Colonic mucosa (tissue), 4 donors: ENCODE results near the gene PTMS. TPM values are rescaled to one million over a fixed set of nuclear protein-coding genes. Genes with fewer than 3 reads are reported as not detected.

Experiments used
- DNase-seq: peaks from one replicate; pipeline ENCODE4 v3.0.0-alpha.2; 2020
- H3K27ac ChIP-seq: fragments of 200-600 bp; one replicate; pipeline ENCODE4 v1.8.0; 2021
- H3K27me3 ChIP-seq: fragments of 200-600 bp; one replicate; pipeline ENCODE4 v1.8.0; 2021
- H3K36me3 ChIP-seq: fragments of 200-600 bp; one replicate; pipeline ENCODE4 v1.8.0; 2021
- H3K4me1 ChIP-seq: fragments of 200-600 bp; one replicate; pipeline ENCODE4 v1.8.0; 2021; ENCODE audit warnings: mild to moderate bottlenecking
- H3K4me3 ChIP-seq: fragments of 200-600 bp; one replicate; pipeline ENCODE4 v1.8.0; 2021
- H3K9ac ChIP-seq, 2 donors: one replicate each; pipeline ENCODE4 v1.7.0; 2013; ENCODE audit warnings: control low read depth in 2 of 2, low read depth in 2 of 2, low read length in 2 of 2
- H3K9me3 ChIP-seq: fragments of 200-600 bp; one replicate; pipeline ENCODE4 v1.8.0; 2021
- CTCF ChIP-seq: fragments of 200-600 bp; IDR thresholded peaks from one replicate; pipeline ENCODE4 v1.8.0; 2022; ENCODE audit warnings: antibody characterized with exemption, mild to moderate bottlenecking
- intact Hi-C: fragments of 100-400 bp; cut with DNase I; formaldehyde crosslinking; loops from one replicate; pipeline ENCODE4 v1.14.1; 2022
- total RNA-seq, 2 donors: library from RNA; stranded (reverse); fragmentation: NEBNext Ultra II Directional in 1 of 2; extraction: Animal tissue kit (Norgen Biotek cat#: 25700) in 1 of 2; gene quantifications; one replicate each; pipeline ENCODE4 v1.2.1, GENCODE V29; 2021
- donor health status: healthy.
- donor health status: DM: no; HTN: no; CAD: no.
- donor health status: DM: no; HTN: no; CAD: no.

PTMS gene
- total RNA-seq, 2 donors from 2014 or later, result 169 to 182 TPM

DNA sequence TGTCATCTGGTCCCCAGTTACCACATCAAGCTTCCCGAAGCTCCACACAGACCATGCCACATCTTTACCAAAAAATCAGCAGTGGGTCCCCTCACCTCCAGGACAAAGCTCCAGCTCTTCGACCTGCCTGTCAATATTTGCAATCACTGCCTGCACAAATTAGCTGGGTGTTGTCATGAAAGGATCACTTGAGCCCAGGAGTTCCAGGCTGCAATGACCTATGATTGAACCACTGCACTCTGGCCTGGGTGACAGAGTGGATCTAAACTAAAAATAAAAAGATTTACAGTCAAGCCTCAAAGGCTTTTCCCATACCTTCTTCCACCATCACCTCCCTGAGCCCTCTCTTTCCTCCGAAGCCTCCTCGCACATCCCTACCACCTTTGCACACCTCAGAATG is 30.4 kb downstream of the PTMS start:
- Histone ChIP-seq H3K27ac (no peak overlapping the region), H3K9me3 (no peaks in the 10 kb centered on the region), H3K36me3 (no peaks in the 10 kb centered on the region), H3K27me3 (no peaks in the 10 kb centered on the region), H3K9ac (no peak overlapping the region), H3K4me1 (no peaks in the 10 kb centered on the region), H3K4me3 (no peak overlapping the region)
- DNase-seq, result no peak
- intact Hi-C loops, result no loop called here
- TF ChIP-seq CTCF, result no peak

DNA sequence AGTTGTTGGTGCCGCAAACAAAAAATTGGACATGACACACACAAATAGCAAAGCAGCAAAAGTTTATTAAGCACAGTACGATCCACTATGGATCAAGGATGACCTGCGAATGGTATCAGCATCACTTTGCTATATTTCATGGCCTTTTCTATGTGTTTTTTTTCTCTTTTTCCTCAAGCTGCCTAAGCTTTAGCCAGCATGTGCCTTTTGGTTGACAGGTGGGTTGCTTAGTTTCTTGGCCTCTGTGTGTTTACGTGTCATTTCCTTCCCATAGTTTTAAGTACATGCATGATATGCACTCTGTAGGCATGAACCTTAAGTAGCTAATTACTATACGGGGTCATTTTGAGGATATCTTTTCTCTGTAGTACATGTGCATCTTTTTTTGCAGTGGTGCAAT is 33.0 kb downstream of the PTMS start:
- H3K27me3 ChIP-seq, result no peaks in the 10 kb centered on the region

GRCh38 chr12:6807170-6807569 is 41.0 kb downstream of the PTMS start:
- no peak for DNase-seq
- Histone ChIP-seq H3K36me3 (no peaks in the 10 kb centered on the region), H3K27ac (no peak overlapping the region), H3K4me1 (no peaks in the 10 kb centered on the region), H3K4me3 (no peak overlapping the region), H3K9me3 (no peaks in the 10 kb centered on the region), H3K9ac (no peak overlapping the region), H3K27me3 (no peaks in the 10 kb centered on the region)
- intact Hi-C loops, result no loop called here
- TF ChIP-seq CTCF, result no peak

More for the DNA sequence above, 33.0 kb downstream of the PTMS start:
- H3K36me3 ChIP-seq, result no peaks in the 10 kb centered on the region
- H3K9ac ChIP-seq, result no peak overlapping the region
- H3K27ac ChIP-seq, result no peak overlapping the region
- no peaks in the 10 kb centered on the region for H3K4me1 ChIP-seq
- no peak overlapping the region for H3K4me3 ChIP-seq
- DNase-seq, result no peak
- no peak for TF ChIP-seq CTCF
- intact Hi-C loops, result no loop called here
- no peaks in the 10 kb centered on the region for H3K9me3 ChIP-seq

- Histone ChIP-seq H3K9ac (no peak overlapping the region), H3K36me3 (no peaks in the 10 kb centered on the region), H3K27me3 (no peaks in the 10 kb centered on the region), H3K4me3 (no peak overlapping the region), H3K27ac (no peak overlapping the region), H3K9me3 (no peaks in the 10 kb centered on the region), H3K4me1 (no peaks in the 10 kb centered on the region)
- no peak for DNase-seq
- no peak for TF ChIP-seq CTCF
- intact Hi-C loops, result no loop called here
These were observed 42.9 kb downstream of the PTMS start for GRCh38 chr12:6809056-6809455.

GRCh38 chr12:6810758-6811157 is 44.6 kb downstream of the PTMS start:
- no peak for DNase-seq
- TF ChIP-seq CTCF, result no peak
- Histone ChIP-seq H3K27me3 (no peaks in the 10 kb centered on the region), H3K36me3 (no peaks in the 10 kb centered on the region), H3K9ac (no peak overlapping the region), H3K9me3 (no peaks in the 10 kb centered on the region), H3K4me3 (no peak overlapping the region), H3K4me1 (no peaks in the 10 kb centered on the region), H3K27ac (no peak overlapping the region)
- intact Hi-C loops, result no loop called here

DNA sequence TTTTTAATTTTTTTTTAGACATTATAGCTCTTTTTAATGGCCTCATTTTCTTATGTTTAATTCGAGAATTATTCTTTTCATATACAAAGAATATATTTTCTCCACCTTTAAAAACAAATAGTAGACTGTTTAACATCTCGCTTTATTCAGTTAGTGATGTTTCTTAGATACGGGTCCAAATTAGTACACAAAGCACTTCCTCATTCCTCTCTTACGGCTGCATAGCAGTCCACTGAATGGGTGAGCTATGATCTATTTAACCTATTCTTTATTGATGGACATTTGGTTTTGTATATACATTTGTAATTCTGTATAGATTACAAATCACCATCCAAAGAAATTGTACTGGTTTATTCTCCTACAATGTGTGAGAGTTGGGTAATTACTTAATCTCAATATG is 47.2 kb downstream of the PTMS start:
- Histone ChIP-seq H3K4me1 (no peaks in the 10 kb centered on the region), H3K27me3 (no peaks in the 10 kb centered on the region), H3K27ac (no peak overlapping the region), H3K9me3 (no peaks in the 10 kb centered on the region), H3K36me3 (no peaks in the 10 kb centered on the region), H3K4me3 (no peak overlapping the region), H3K9ac (no peak overlapping the region)
- intact Hi-C loops, result no loop called here
- DNase-seq, result no peak
- no peak for TF ChIP-seq CTCF
